Measurements from ENCODE around the gene ITIH5.
"Not testable (repeated sequence)": the region's sequence is repeated elsewhere in the genome, so short reads cannot be mapped to it uniquely, and the experiment has no call there.

Gene ITIH5

GRCh38 chr10:7686351-7687171, 19.8 kb upstream of the ITIH5 start:
- no peak for TF ChIP-seq CTCF (IDR thresholded peaks at IDR 0.05; ENCODE audit: low read length, missing control alignments)
- no peak overlapping the region for H3K4me3 ChIP-seq (replicated peaks; ENCODE audit: low read depth, low read length)
- DNase-seq (ENCODE audit: low read depth), result no peak

GRCh38 chr10:7680078-7680477, 13.3 kb upstream of the ITIH5 start:
- not testable (repeated sequence) for DNase-seq (ENCODE audit: low read depth); H3K4me3 ChIP-seq (replicated peaks; ENCODE audit: low read depth, low read length)

- DNase-seq (ENCODE audit: low read depth), result no peak
- no peak overlapping the region for H3K4me3 ChIP-seq (replicated peaks; ENCODE audit: low read depth, low read length)
- no peak for TF ChIP-seq CTCF (IDR thresholded peaks at IDR 0.05; ENCODE audit: low read length, missing control alignments)
Measured at GRCh38 chr10:7679256-7679655, 12.5 kb upstream of the ITIH5 start.

- H3K4me3 ChIP-seq (replicated peaks; ENCODE audit: low read depth, low read length), result no peak overlapping the region
- DNase-seq (ENCODE audit: low read depth), result no peak
- no peak for TF ChIP-seq CTCF (IDR thresholded peaks at IDR 0.05; ENCODE audit: low read length, missing control alignments)
Measured at GRCh38 chr10:7672341-7673134, 5.8 kb upstream of the ITIH5 start.

GRCh38 chr10:7670157-7670556, 3.4 kb upstream of the ITIH5 start:
- DNase-seq (ENCODE audit: low read depth), result no peak
- no peak for TF ChIP-seq CTCF (IDR thresholded peaks at IDR 0.05; ENCODE audit: low read length, missing control alignments)
- no peak overlapping the region for H3K4me3 ChIP-seq (replicated peaks; ENCODE audit: low read depth, low read length)

- no peak for TF ChIP-seq CTCF (IDR thresholded peaks at IDR 0.05; ENCODE audit: low read length, missing control alignments)
- no peak overlapping the region for H3K4me3 ChIP-seq (replicated peaks; ENCODE audit: low read depth, low read length)
- DNase-seq (ENCODE audit: low read depth), result no peak
Measured at GRCh38 chr10:7667262-7668141, 736 bp upstream of the ITIH5 start.

GRCh38 chr10:7665767-7666166, 999 bp downstream of the ITIH5 start:
- H3K4me3 ChIP-seq (replicated peaks; ENCODE audit: low read depth, low read length), result no peak overlapping the region
- no peak for DNase-seq (ENCODE audit: low read depth)
- TF ChIP-seq CTCF (IDR thresholded peaks at IDR 0.05; ENCODE audit: low read length, missing control alignments), result no peak

Measured in fibroblast of pulmonary artery (primary cell).